H1 (cell line): ENCODE measurements around the gene ABHD2.

Source experiments
- ATF2 ChIP-seq: IDR thresholded peaks from 2 replicates; pipeline ENCODE4 v1.6.1; 2012; ENCODE audit warnings: low read length, inconsistent platforms
- CHD2 ChIP-seq: IDR thresholded peaks from 2 replicates; pipeline ENCODE4 v1.6.1; 2012; ENCODE audit warnings: low read length, improper control_type of control experiment
- CTCF ChIP-seq, 3 experiments: IDR thresholded peaks; 1 replicate in 2 of 3; 2 replicates in 1 of 3; pipeline versions ENCODE4 v1.5.1 to v1.6.1; 2011; ENCODE audit warnings: low read length in 3 of 3, mild to moderate bottlenecking in 3 of 3, inconsistent platforms in 2 of 3, low read depth in 1 of 3, moderate library complexity in 1 of 3; ENCODE audit not compliant: insufficient read depth in 1 of 3; ENCODE audit errors: control extremely low read depth in 1 of 3
- HDAC6 ChIP-seq: IDR thresholded peaks from one replicate; pipeline ENCODE4 v1.7.1; 2012; ENCODE audit warnings: low read depth, mild to moderate bottlenecking, inconsistent platforms, low read length, moderate library complexity
- JUND ChIP-seq: IDR thresholded peaks from 2 replicates; pipeline ENCODE4 v1.6.1; 2011; ENCODE audit warnings: mild to moderate bottlenecking, improper control_type of control experiment, low read length
- KDM1A ChIP-seq: fragments of 200-600, 300-600 bp; sonication (generic); IDR thresholded peaks from 2 replicates; pipeline ENCODE4 v1.7.1; 2016; ENCODE audit warnings: mild to moderate bottlenecking, low read length, borderline replicate concordance
- NRF1 ChIP-seq: IDR thresholded peaks from 2 replicates; pipeline ENCODE4 v1.6.1; 2011; ENCODE audit warnings: mild to moderate bottlenecking, low read depth, low read length, improper control_type of control experiment
- POLR2A ChIP-seq, 2 experiments: IDR thresholded peaks; 1 replicate in 1 of 2; 2 replicates in 1 of 2; pipeline ENCODE4 v1.6.1; 2011; ENCODE audit warnings: low read depth in 2 of 2, low read length in 2 of 2, mild to moderate bottlenecking in 2 of 2; ENCODE audit errors: control extremely low read depth in 1 of 2
- POLR2AphosphoS5 ChIP-seq: IDR thresholded peaks from 2 replicates; pipeline ENCODE4 v1.6.1; 2011; ENCODE audit warnings: low read depth, low read length
- RAD21 ChIP-seq, 2 experiments: IDR thresholded peaks in 1 of 2; conservative IDR thresholded peaks in 1 of 2; 2 replicates each; pipeline ENCODE4 v1.6.1; 2011; ENCODE audit warnings: low read depth in 2 of 2, low read length in 2 of 2, improper control_type of control experiment in 1 of 2, inconsistent platforms in 1 of 2, mild to moderate bottlenecking in 1 of 2, moderate library complexity in 1 of 2
- RFX5 ChIP-seq: IDR thresholded peaks from 2 replicates; pipeline ENCODE4 v1.6.1; 2011; ENCODE audit warnings: low read depth, low read length, improper control_type of control experiment, borderline replicate concordance
- SIN3A ChIP-seq, 2 experiments: IDR thresholded peaks in 1 of 2; conservative IDR thresholded peaks in 1 of 2; 2 replicates each; pipeline ENCODE4 v1.6.1; 2011 to 2012; ENCODE audit warnings: low read length in 2 of 2, improper control_type of control experiment in 1 of 2, low read depth in 1 of 2, mild to moderate bottlenecking in 1 of 2
- TCF12 ChIP-seq: IDR thresholded peaks from 2 replicates; pipeline ENCODE4 v1.6.1; 2011; ENCODE audit warnings: low read depth, mild to moderate bottlenecking, low read length
- ZNF274 ChIP-seq: IDR thresholded peaks from 2 replicates; pipeline ENCODE4 v1.7.0; 2012; ENCODE audit warnings: low read length, borderline replicate concordance; ENCODE audit errors: extremely low read depth

- TF ChIP-seq JUND (no peak), NRF1 (no peak), KDM1A (no peak), CTCF (IDR thresholded peaks at IDR 0.05; ENCODE audit: control extremely low read depth in 1 of 3, insufficient read depth in 1 of 3, low read depth in 1 of 3, low read length in 3 of 3) (no peak), POLR2AphosphoS5 (no peak), TCF12 (no peak), ZNF274 (no peak), CHD2 (no peak), HDAC6 (no peak), POLR2A (IDR thresholded peaks at IDR 0.05; ENCODE audit: control extremely low read depth in 1 of 2, low read depth in 2 of 2, low read length in 2 of 2) (no peak), RAD21 (IDR thresholded peaks at IDR 0.05 in 1 of 2, conservative IDR thresholded peaks at IDR 0.05 in 1 of 2; ENCODE audit: low read depth in 2 of 2, low read length in 2 of 2) (no peak), SIN3A (conservative IDR thresholded peaks at IDR 0.05 in 1 of 2, IDR thresholded peaks at IDR 0.05 in 1 of 2; ENCODE audit: low read depth in 1 of 2, low read length in 2 of 2) (no peak), RFX5 (no peak), ATF2 (no peak)
These were observed 504 bp downstream of the ABHD2 start for GRCh38 chr15:89088605-89089315.
